ENCODE data around the gene AK6. TPM values are rescaled to one million over a fixed set of nuclear protein-coding genes. Genes with fewer than 3 reads are reported as not detected.

The AK6 gene
- total and polyA plus RNA-seq, 3 donors from 2014 or later: 24.6 to 59.2 (median 32.0) TPM

- no peaks in the 10 kb centered on the region for H3K4me1 ChIP-seq
- no peak overlapping the region for H3K4me3 ChIP-seq
- TF ChIP-seq POLR2A (IDR thresholded peaks at IDR 0.05) (no peak), CTCF (IDR thresholded peaks at IDR 0.05) (no peak)
- no peaks in the 10 kb centered on the region for H3K36me3 ChIP-seq (ENCODE audit: low read depth, missing control alignments)
- intact Hi-C loops (cut with DNase I; ENCODE audit: low total_unique reads): no loop called here
- 97 to 98% methylated on average over 9 of the region's 9 CpGs for WGBS, 2 donors
- no peaks in the 10 kb centered on the region for H3K9me3 ChIP-seq
- no peak for DNase-seq
- H3K27ac ChIP-seq: no peak overlapping the region
- H3K27me3 ChIP-seq: no peaks in the 10 kb centered on the region
Observed at GRCh38 chr5:69313428-69313827, 55.9 kb downstream of the AK6 start.

- intact Hi-C loops (cut with DNase I; ENCODE audit: low total_unique reads): no loop called here
- Histone ChIP-seq H3K4me1 (no peaks in the 10 kb centered on the region), H3K36me3 (ENCODE audit: low read depth, missing control alignments) (no peaks in the 10 kb centered on the region), H3K27me3 (no peaks in the 10 kb centered on the region), H3K4me3 (no peak overlapping the region), H3K9me3 (no peaks in the 10 kb centered on the region), H3K27ac (no peak overlapping the region)
- TF ChIP-seq CTCF (IDR thresholded peaks at IDR 0.05) (no peak), POLR2A (IDR thresholded peaks at IDR 0.05) (no peak)
- no peak for DNase-seq
- 77 to 79% methylated on average over 5 of the region's 5 CpGs for WGBS, 2 donors
Observed at GRCh38 chr5:69312459-69313160, 56.7 kb downstream of the AK6 start.

- TF ChIP-seq CTCF (IDR thresholded peaks at IDR 0.05) (no peak), POLR2A (IDR thresholded peaks at IDR 0.05) (no peak)
- intact Hi-C loops (cut with DNase I; ENCODE audit: low total_unique reads): no loop called here
- no peaks in the 10 kb centered on the region for H3K4me1 ChIP-seq
- H3K9me3 ChIP-seq: no peaks in the 10 kb centered on the region
- H3K27me3 ChIP-seq: no peaks in the 10 kb centered on the region
- WGBS, 2 donors: 93 to 97% methylated on average over 5 of the region's 5 CpGs
- no peak overlapping the region for H3K27ac ChIP-seq
- no peak overlapping the region for H3K4me3 ChIP-seq
- no peak for DNase-seq
- no peaks in the 10 kb centered on the region for H3K36me3 ChIP-seq (ENCODE audit: low read depth, missing control alignments)
Observed at GRCh38 chr5:69309380-69309779, 59.9 kb downstream of the AK6 start.

GRCh38 chr5:69308046-69308553 is 61.2 kb downstream of the AK6 start:
- H3K4me1 ChIP-seq: no peaks in the 10 kb centered on the region
- no peaks in the 10 kb centered on the region for H3K9me3 ChIP-seq
- H3K4me3 ChIP-seq: no peak overlapping the region
- WGBS, 2 donors: 57 to 92% methylated on average over 3 of the region's 3 CpGs
- DNase-seq: no peak
- no peak overlapping the region for H3K27ac ChIP-seq
- TF ChIP-seq POLR2A (IDR thresholded peaks at IDR 0.05) (no peak), CTCF (IDR thresholded peaks at IDR 0.05) (no peak)
- no peaks in the 10 kb centered on the region for H3K27me3 ChIP-seq
- H3K36me3 ChIP-seq (ENCODE audit: low read depth, missing control alignments): no peaks in the 10 kb centered on the region
- intact Hi-C loops (cut with DNase I; ENCODE audit: low total_unique reads): no loop called here

GRCh38 chr5:69305512-69305911 is 63.8 kb downstream of the AK6 start:
- Histone ChIP-seq H3K4me3 (no peak overlapping the region), H3K9me3 (no peaks in the 10 kb centered on the region), H3K36me3 (ENCODE audit: low read depth, missing control alignments) (no peaks in the 10 kb centered on the region), H3K27me3 (no peaks in the 10 kb centered on the region), H3K27ac (no peak overlapping the region), H3K4me1 (no peaks in the 10 kb centered on the region)
- TF ChIP-seq CTCF (IDR thresholded peaks at IDR 0.05): no peak
- TF ChIP-seq POLR2A (IDR thresholded peaks at IDR 0.05): no peak
- DNase-seq: no peak
- 85 to 90% methylated on average over 8 of the region's 8 CpGs for WGBS, 2 donors
- intact Hi-C loops (cut with DNase I; ENCODE audit: low total_unique reads): no loop called here
